H1 (cell line): ENCODE data around the gene ACAD11. TPM values are rescaled to one million over a fixed set of nuclear protein-coding genes. Genes with fewer than 3 reads are reported as not detected.
A peak's percentile ranks its signal among the peaks of the same experiment; 100 is the strongest.

ENCODE experiments used
- CTCF ChIA-PET: fragments of 300-600 bp; sonication (Branson Sonifier 250); formaldehyde crosslinking; loops from one replicate; lab custom pipeline; 2021; ENCODE audit not compliant: partially characterized antibody; lab: Charles Lee
- POLR2A ChIA-PET: fragments of 300-600 bp; sonication (Branson Sonifier 250); formaldehyde crosslinking; loops from one replicate; lab custom pipeline; 2021; ENCODE audit warnings: inconsistent platforms; ENCODE audit not compliant: partially characterized antibody; lab: Charles Lee
- DNase-seq, 2 experiments: peaks; one replicate each; pipeline versions ENCODE4 v3.0.0 to v3.0.0-alpha.2; 2010 to 2022; ENCODE audit warnings: low spot score in 2 of 2, low read depth in 1 of 2, mixed read lengths in 1 of 2
- FAIRE-seq: peaks from 2 replicates; lab custom pipeline; 2011; peaks lifted over from hg19 to GRCh38; lab: Jason Lieb, UNC
- H2AFZ ChIP-seq: 2 replicates; pipeline ENCODE4 v1.8.1; 2012; ENCODE audit warnings: low read length, inconsistent platforms
- H2AK5ac ChIP-seq: 2 replicates; pipeline ENCODE4 v1.6.1; 2013; ENCODE audit warnings: low read depth, low read length
- H2BK120ac ChIP-seq: replicated peaks from 2 replicates; pipeline ENCODE3; 2013; ENCODE audit warnings: low read depth, low read length, inconsistent platforms
- H2BK12ac ChIP-seq: 2 replicates; pipeline ENCODE4 v1.6.1; 2013; ENCODE audit warnings: low read depth, low read length
- H2BK15ac ChIP-seq: 2 replicates; pipeline ENCODE4 v1.6.1; 2013; ENCODE audit warnings: low read length
- H2BK20ac ChIP-seq: 2 replicates; pipeline ENCODE4 v1.6.1; 2013; ENCODE audit warnings: low read length
- H2BK5ac ChIP-seq: 2 replicates; pipeline ENCODE4 v1.6.1; 2013; ENCODE audit warnings: low read depth, low read length
- H3K14ac ChIP-seq: 2 replicates; pipeline ENCODE4 v1.6.1; 2013; ENCODE audit warnings: inconsistent platforms; ENCODE audit not compliant: insufficient read length
- H3K18ac ChIP-seq: 2 replicates; pipeline ENCODE4 v1.6.1; 2013; ENCODE audit warnings: low read length; ENCODE audit errors: extremely low read depth
- H3K23ac ChIP-seq: 2 replicates; pipeline ENCODE4 v1.6.1; 2013; ENCODE audit warnings: inconsistent platforms; ENCODE audit not compliant: insufficient read length
- H3K23me2 ChIP-seq: 2 replicates; pipeline ENCODE4 v1.6.1; 2013; ENCODE audit warnings: low read depth, low read length
- H3K27ac ChIP-seq: 2 replicates; pipeline ENCODE4 v1.6.1; 2011; ENCODE audit warnings: low read depth, low read length, inconsistent platforms
- H3K27me3 ChIP-seq, 4 experiments: replicated peaks in 1 of 4; 1 replicate in 1 of 4; 2 replicates in 3 of 4; pipeline versions ENCODE4 v1.6.1 to v1.8.1; 2011 to 2013; ENCODE audit warnings: low read length in 3 of 4, mild to moderate bottlenecking in 3 of 4, inconsistent platforms in 2 of 4, mixed read lengths in 2 of 4, moderate library complexity in 1 of 4; ENCODE audit not compliant: control insufficient read depth in 3 of 4, insufficient read depth in 3 of 4; ENCODE audit errors: extremely low read depth in 1 of 4
- H3K36me3 ChIP-seq, 4 experiments: 2 replicates each; pipeline versions ENCODE4 v1.6.1 to v1.8.1; 2011 to 2013; ENCODE audit warnings: mild to moderate bottlenecking in 4 of 4, low read length in 3 of 4, moderate library complexity in 2 of 4, control low read depth in 1 of 4, inconsistent platforms in 1 of 4; ENCODE audit not compliant: insufficient read depth in 4 of 4, control insufficient read depth in 2 of 4
- H3K4ac ChIP-seq: replicated peaks from 2 replicates; pipeline ENCODE3; 2013; ENCODE audit warnings: low read length, low read depth, mixed read lengths, inconsistent platforms; ENCODE audit not compliant: insufficient read length
- H3K4me1 ChIP-seq, 4 experiments: replicated peaks in 1 of 4; 1 replicate in 1 of 4; 2 replicates in 3 of 4; pipeline versions ENCODE4 v1.6.1 to v1.8.1; 2011 to 2013; ENCODE audit warnings: low read length in 3 of 4, inconsistent platforms in 2 of 4, mixed read lengths in 1 of 4; ENCODE audit not compliant: insufficient read depth in 4 of 4, control insufficient read depth in 3 of 4
- H3K4me2 ChIP-seq, 2 experiments: 2 replicates each; pipeline versions ENCODE4 v1.6.1 to v1.8.1; 2011 to 2013; ENCODE audit warnings: low read depth in 2 of 2, low read length in 2 of 2, control low read depth in 1 of 2, inconsistent platforms in 1 of 2, mild to moderate bottlenecking in 1 of 2; ENCODE audit not compliant: insufficient read depth in 1 of 2
- H3K4me3 ChIP-seq, 4 experiments: fragments of 200-600, 300-600 bp in 1 of 4; sonication (generic), shearing (Covaris generic), sonication (Bioruptor Twin) in 1 of 4; 2 replicates each; pipeline versions ENCODE4 v1.5.1 to v1.8.1; 2011 to 2016; ENCODE audit warnings: low read length in 4 of 4, low read depth in 3 of 4, control low read depth in 2 of 4, inconsistent platforms in 2 of 4, mild to moderate bottlenecking in 2 of 4, mixed read lengths in 1 of 4, moderate library complexity in 1 of 4; ENCODE audit not compliant: insufficient read depth in 2 of 4; ENCODE audit errors: extremely low read depth in 1 of 4
- H3K56ac ChIP-seq: replicated peaks from 2 replicates; pipeline ENCODE3; 2013; ENCODE audit warnings: low read depth, mild to moderate bottlenecking, mixed read lengths, low read length, inconsistent platforms; ENCODE audit not compliant: insufficient read length
- H3K79me1 ChIP-seq: 2 replicates; pipeline ENCODE4 v1.6.1; 2013; ENCODE audit warnings: low read depth, low read length, control low read depth
- H3K79me2 ChIP-seq, 2 experiments: 2 replicates each; pipeline versions ENCODE4 v1.6.1 to v1.8.1; 2012 to 2013; ENCODE audit warnings: low read length in 2 of 2, mild to moderate bottlenecking in 2 of 2, inconsistent platforms in 1 of 2; ENCODE audit not compliant: insufficient read depth in 2 of 2, control insufficient read depth in 1 of 2
- H3K9ac ChIP-seq, 4 experiments: replicated peaks in 1 of 4; 1 replicate in 1 of 4; 2 replicates in 3 of 4; pipeline versions ENCODE4 v1.6.1 to v1.8.1; 2011 to 2013; ENCODE audit warnings: low read depth in 3 of 4, low read length in 3 of 4, control low read depth in 2 of 4, mild to moderate bottlenecking in 2 of 4, moderate library complexity in 2 of 4, inconsistent platforms in 1 of 4; ENCODE audit errors: extremely low read depth in 1 of 4
- H3K9me3 ChIP-seq, 2 experiments: 2 replicates each; pipeline versions ENCODE4 v1.6.1 to v1.8.1; 2012 to 2013; ENCODE audit warnings: mild to moderate bottlenecking in 2 of 2, moderate library complexity in 2 of 2, control low read depth in 1 of 2, inconsistent platforms in 1 of 2, low read depth in 1 of 2, low read length in 1 of 2, mixed read lengths in 1 of 2; ENCODE audit not compliant: insufficient read depth in 2 of 2
- H4K20me1 ChIP-seq, 2 experiments: replicated peaks in 1 of 2; 2 replicates each; pipeline versions ENCODE3 to v1.8.1; 2011 to 2013; ENCODE audit warnings: inconsistent platforms in 2 of 2, low read length in 2 of 2, mild to moderate bottlenecking in 1 of 2; ENCODE audit not compliant: insufficient read depth in 2 of 2, control insufficient read depth in 1 of 2
- H4K5ac ChIP-seq: 2 replicates; pipeline ENCODE4 v1.6.1; 2013; ENCODE audit warnings: low read length, low read depth, mixed read lengths, inconsistent platforms; ENCODE audit not compliant: insufficient read length
- H4K8ac ChIP-seq: 2 replicates; pipeline ENCODE4 v1.8.0; 2013; ENCODE audit warnings: mild to moderate bottlenecking, moderate library complexity, low read length, inconsistent platforms; ENCODE audit not compliant: insufficient read depth; ENCODE audit errors: extremely low read depth
- H4K91ac ChIP-seq: replicated peaks from 2 replicates; pipeline ENCODE3; 2013; ENCODE audit warnings: low read length, mixed read lengths, inconsistent platforms; ENCODE audit not compliant: insufficient read length
- CHD2 ChIP-seq: IDR thresholded peaks from 2 replicates; pipeline ENCODE4 v1.6.1; 2012; ENCODE audit warnings: low read length, improper control_type of control experiment
- CTBP2 ChIP-seq: IDR thresholded peaks from 2 replicates; pipeline ENCODE4 v1.7.0; 2011; ENCODE audit warnings: borderline replicate concordance, mild to moderate bottlenecking, moderate library complexity, mixed read lengths, low read length; ENCODE audit not compliant: insufficient read depth, insufficient read length
- GTF2F1 ChIP-seq: IDR thresholded peaks from 2 replicates; pipeline ENCODE4 v1.6.1; 2012; ENCODE audit warnings: low read depth, low read length, improper control_type of control experiment, borderline replicate concordance
- KDM5A ChIP-seq: fragments of 200-600 bp; IDR thresholded peaks from 2 replicates; pipeline ENCODE4 v1.7.1; 2012; ENCODE audit warnings: mild to moderate bottlenecking, low read length, inconsistent platforms, mixed read lengths
- POU5F1 ChIP-seq: IDR thresholded peaks from 2 replicates; pipeline ENCODE4 v1.6.1; 2011; ENCODE audit warnings: low read depth, mild to moderate bottlenecking, low read length, moderate library complexity
- RAD21 ChIP-seq, 2 experiments: IDR thresholded peaks in 1 of 2; conservative IDR thresholded peaks in 1 of 2; 2 replicates each; pipeline ENCODE4 v1.6.1; 2011; ENCODE audit warnings: low read depth in 2 of 2, low read length in 2 of 2, improper control_type of control experiment in 1 of 2, inconsistent platforms in 1 of 2, mild to moderate bottlenecking in 1 of 2, moderate library complexity in 1 of 2
- RNF2 ChIP-seq: fragments of 200-900, 300-1000 bp; sonication (generic); IDR thresholded peaks from 2 replicates; pipeline ENCODE4 v1.7.1; 2016; ENCODE audit warnings: borderline replicate concordance, low read depth, mild to moderate bottlenecking, antibody characterized with exemption, low read length; ENCODE audit not compliant: poor library complexity, severe bottlenecking; ENCODE audit errors: missing control alignments
- SIN3A ChIP-seq, 2 experiments: IDR thresholded peaks in 1 of 2; conservative IDR thresholded peaks in 1 of 2; 2 replicates each; pipeline ENCODE4 v1.6.1; 2011 to 2012; ENCODE audit warnings: low read length in 2 of 2, improper control_type of control experiment in 1 of 2, low read depth in 1 of 2, mild to moderate bottlenecking in 1 of 2
- SIX5 ChIP-seq: IDR thresholded peaks from 2 replicates; pipeline ENCODE4 v1.6.1; 2011; ENCODE audit warnings: mild to moderate bottlenecking, low read depth, low read length
- TBP ChIP-seq: IDR thresholded peaks from 2 replicates; pipeline ENCODE4 v1.6.1; 2011; ENCODE audit warnings: low read depth, low read length, improper control_type of control experiment
- ZNF274 ChIP-seq: IDR thresholded peaks from 2 replicates; pipeline ENCODE4 v1.7.0; 2012; ENCODE audit warnings: low read length, borderline replicate concordance; ENCODE audit errors: extremely low read depth
- polyA plus RNA-seq, 7 experiments: library from polyadenylated mRNA; depleted of rRNA in 3 of 7; stranded (reverse) in 5 of 7; unstranded in 2 of 7; fragments of >200 nt in 5 of 7; fragments of 200-250 nt in 2 of 7; gene quantifications; 1 replicate in 5 of 7; 2 replicates in 1 of 7; 4 replicates in 1 of 7; pipeline versions ENCODE4 v1.2.1 to v1.2.3, GENCODE V29; 2011 to 2013; ENCODE audit warnings: missing spikeins in 2 of 7, mixed read lengths in 2 of 7
- total RNA-seq: library from RNA; stranded (reverse); fragmentation: NEBNext Ultra II Directional; extraction: Animal tissue kit (Norgen Biotek cat#: 25700); gene quantifications from 2 replicates; pipeline ENCODE4 v1.2.1, GENCODE V29; 2021

Gene ACAD11
- total and polyA plus RNA-seq, 2 of the 8 experiments (the other 6 are each of a cell fraction or from before 2014, with no cell fraction given), result 5.5 to 11.0 TPM

DNA sequence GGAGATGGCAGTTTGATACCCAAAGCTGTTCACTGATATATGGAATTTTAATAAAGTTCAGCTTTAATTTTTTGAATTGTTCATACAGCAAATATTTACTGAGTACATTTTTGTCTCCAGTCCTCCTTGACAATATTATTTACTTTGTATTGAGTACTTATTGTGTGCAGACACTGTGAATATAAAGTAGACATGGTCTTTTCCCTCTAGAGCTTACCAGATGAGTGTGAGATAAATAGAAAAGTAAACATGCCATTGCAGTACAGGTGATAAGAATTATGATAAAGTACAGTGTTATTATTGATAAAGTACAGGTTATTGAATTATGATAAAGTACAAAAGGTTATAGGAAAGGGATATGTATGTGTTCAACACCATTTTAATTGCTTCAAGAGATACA is 2.6 kb upstream of the ACAD11 start:
- H3K18ac ChIP-seq, result no peak overlapping the region
- CTCF ChIA-PET, result interaction anchor here (1.8 kb wide), 1 partner anchor 19 kb away, joined by 5 read pairs; no protein-coding TSS in a partner anchor
- H4K91ac ChIP-seq, result no peak overlapping the region
- H2BK120ac ChIP-seq, result no peak overlapping the region
- no peaks in the 10 kb centered on the region for H3K27me3 ChIP-seq
- H4K8ac ChIP-seq, result no peak overlapping the region
- DNase-seq (no peak), FAIRE-seq (no peak)
- no peak overlapping the region for H2BK20ac ChIP-seq
- peaks cover 11% of the 10 kb centered on the region for H3K23me2 ChIP-seq
- H3K4ac ChIP-seq, result no peak overlapping the region
- H3K79me1 ChIP-seq, result no peaks in the 10 kb centered on the region
- no peaks in the 10 kb centered on the region for H3K9me3 ChIP-seq
- H3K23ac ChIP-seq, result no peak overlapping the region
- no peak overlapping the region for H2BK15ac ChIP-seq
- H3K14ac ChIP-seq, result no peak overlapping the region
- peak overlapping the region in 1 of 4 experiments; percentile 90; a peak in 1 of 8 replicates for H3K4me3 ChIP-seq
- H3K4me2 ChIP-seq, result no peak overlapping the region; a peak in 1 of 4 replicates
- H3K9ac ChIP-seq, result no peak overlapping the region
- POLR2A ChIA-PET, result no interaction called here
- TF ChIP-seq TBP (no peak), SIN3A (conservative IDR thresholded peaks at IDR 0.05 in 1 of 2, IDR thresholded peaks at IDR 0.05 in 1 of 2; ENCODE audit: low read depth in 1 of 2, low read length in 2 of 2) (no peak), CTBP2 (no peak), POU5F1 (no peak), GTF2F1 (no peak), KDM5A (no peak), RAD21 (IDR thresholded peaks at IDR 0.05 in 1 of 2, conservative IDR thresholded peaks at IDR 0.05 in 1 of 2; ENCODE audit: low read depth in 2 of 2, low read length in 2 of 2) (no peak), ZNF274 (no peak), RNF2 (no peak), SIX5 (no peak), CHD2 (no peak)
- no peak overlapping the region for H2AFZ ChIP-seq
- H3K79me2 ChIP-seq, result peaks cover 4 to 29% of the 10 kb centered on the region in 2 experiments; a peak in 3 of 4 replicates
- H4K5ac ChIP-seq, result no peak overlapping the region
- H3K27ac ChIP-seq, result no peak overlapping the region
- no peak overlapping the region for H3K56ac ChIP-seq
- H2BK12ac ChIP-seq, result no peak overlapping the region
- peaks cover 0 to 9% (median 2%) of the 10 kb centered on the region in 4 experiments; a peak in 2 of 8 replicates for H3K36me3 ChIP-seq
- no peak overlapping the region for H2AK5ac ChIP-seq
- H4K20me1 ChIP-seq, result no peaks in the 10 kb centered on the region
- H3K4me1 ChIP-seq, result no peaks in the 10 kb centered on the region; a peak in 1 of 7 replicates
- H2BK5ac ChIP-seq, result no peak overlapping the region
